GM18519 (cell line): ENCODE measurements around the gene NOD1.

Experiments used
- ATAC-seq: cut with Tn5 transposase; IDR thresholded peaks from one replicate; pipeline ENCODE4 v1.9.1; 2021; ENCODE audit warnings: mild to moderate bottlenecking, moderate library complexity; ENCODE audit not compliant: unreplicated experiment, low FRiP score

The NOD1 gene

DNA sequence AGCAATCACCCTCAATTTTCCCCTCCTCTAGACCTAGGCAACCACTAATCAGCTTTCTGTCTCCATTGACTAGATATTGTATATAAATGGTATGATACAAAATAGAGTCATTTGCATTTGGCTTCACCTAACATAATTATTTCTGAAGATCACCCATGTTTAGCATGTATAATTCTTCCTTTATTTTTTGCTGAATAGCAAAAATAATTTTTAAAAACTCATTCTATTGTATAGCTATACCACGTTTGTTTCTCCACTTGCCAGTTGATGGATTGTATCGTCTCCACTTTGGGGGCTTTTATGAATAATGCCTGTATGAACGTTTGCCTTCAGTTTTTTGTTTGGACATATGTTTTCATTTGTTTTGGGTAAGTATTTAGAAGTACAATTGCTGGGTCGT, 98.8 kb downstream of the NOD1 start:
- ATAC-seq = no peak

DNA sequence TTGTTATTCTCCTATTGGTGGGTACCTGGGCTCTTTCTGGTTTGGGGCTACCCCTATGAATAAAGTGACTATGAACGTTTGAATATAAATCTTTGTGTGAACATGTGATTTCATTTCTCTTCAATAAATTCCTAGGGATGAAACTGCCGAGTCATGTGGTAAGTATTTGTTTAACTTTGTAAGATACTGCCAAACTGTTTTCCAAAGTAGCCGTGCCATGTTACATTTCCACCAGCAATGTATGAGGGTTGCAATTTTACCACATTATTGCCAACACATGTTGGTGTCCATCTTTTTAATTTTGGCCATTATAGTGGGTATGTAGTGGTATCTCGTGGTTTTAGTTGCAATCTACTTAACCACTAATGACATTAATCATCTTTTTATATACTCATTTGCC, 99.5 kb downstream of the NOD1 start:
- ATAC-seq = no peak

DNA sequence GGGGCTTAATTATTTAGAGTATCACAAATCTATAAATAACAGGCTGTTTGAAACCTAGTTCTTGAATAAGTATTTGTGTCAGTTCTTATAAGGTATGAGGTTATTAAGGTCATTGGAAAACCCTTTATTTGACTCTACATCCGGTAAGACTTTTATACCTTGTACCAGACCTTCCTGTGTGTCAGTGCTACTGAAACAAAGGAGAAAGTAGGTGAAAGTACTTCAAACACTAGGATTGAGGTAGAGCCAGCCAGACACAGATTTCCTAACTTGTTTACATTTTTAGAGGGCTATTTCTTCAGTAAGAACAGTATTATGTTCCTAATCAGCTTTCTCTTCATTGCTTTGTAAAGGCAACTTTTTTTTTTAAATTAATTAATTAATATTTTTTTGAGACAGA, 100.3 kb downstream of the NOD1 start:
- no peak for ATAC-seq
